HepG2 (cell line): Measurements from ENCODE around the gene NMRAL1. TPM values are rescaled to one million over a fixed set of nuclear protein-coding genes. Genes with fewer than 3 reads are reported as not detected.

Experiments
- ATRX ChIP-seq: sonication (generic); formaldehyde crosslinking; IDR thresholded peaks from 2 replicates; pipeline ENCODE4 v1.4.0; 2020; ENCODE audit warnings: missing genetic modification reagents, borderline replicate concordance
- DBP ChIP-seq: sonication (generic); formaldehyde crosslinking; IDR thresholded peaks from 2 replicates; pipeline ENCODE4 v1.4.0; 2020; ENCODE audit warnings: missing genetic modification reagents; ENCODE audit errors: not compliant biosample characterization
- HOXA3 ChIP-seq: sonication (generic); formaldehyde crosslinking; IDR thresholded peaks from 2 replicates; pipeline ENCODE4 v1.5.0; 2020; ENCODE audit warnings: missing genetic modification reagents
- MEIS1 ChIP-seq: sonication (generic); formaldehyde crosslinking; IDR thresholded peaks from 2 replicates; pipeline ENCODE4 v1.9.0; 2021; ENCODE audit warnings: mild to moderate bottlenecking, missing genetic modification reagents, moderate library complexity, borderline replicate concordance
- SAP130 ChIP-seq: IDR thresholded peaks from 2 replicates; pipeline ENCODE4 v1.6.1; 2016; ENCODE audit warnings: low read depth
- TBX3 ChIP-seq: fragments of 450-650 bp; IDR thresholded peaks from 2 replicates; pipeline ENCODE4 v1.6.1; 2017; ENCODE audit warnings: antibody characterized with exemption, mild to moderate bottlenecking, inconsistent platforms, borderline replicate concordance
- ZFP36L1 ChIP-seq: sonication (generic); formaldehyde crosslinking; IDR thresholded peaks from 2 replicates; pipeline ENCODE4 v1.8.0; 2022; ENCODE audit warnings: mild to moderate bottlenecking, missing genetic modification reagents, moderate library complexity
- ZFP62 ChIP-seq: sonication (generic); formaldehyde crosslinking; IDR thresholded peaks from 2 replicates; pipeline ENCODE4 v1.4.0; 2020; ENCODE audit warnings: missing genetic modification reagents
- ZFP90 ChIP-seq: sonication (generic); formaldehyde crosslinking; IDR thresholded peaks from 2 replicates; pipeline ENCODE4 v1.8.0; 2022; ENCODE audit warnings: missing genetic modification reagents, mild to moderate bottlenecking, inconsistent platforms, borderline replicate concordance
- ZNF383 ChIP-seq: sonication (generic); formaldehyde crosslinking; IDR thresholded peaks from 2 replicates; pipeline ENCODE4 v1.4.0; 2020; ENCODE audit warnings: missing genetic modification reagents, mild to moderate bottlenecking, borderline replicate concordance
- ZNF546 ChIP-seq: sonication (generic); formaldehyde crosslinking; conservative IDR thresholded peaks from 2 replicates; pipeline ENCODE4 v1.8.1; 2023; ENCODE audit warnings: mild to moderate bottlenecking, missing genetic modification reagents
- polyA plus RNA-seq, 8 experiments: library from polyadenylated mRNA; depleted of rRNA in 3 of 8; stranded (reverse) in 7 of 8; unstranded in 1 of 8; fragments of >200 nt; fragmentation: Illumina TruSeq in 4 of 8; extraction: Trizol in 4 of 8; gene quantifications; 2 replicates each; pipeline versions ENCODE4 v1.2.1 to v1.2.3, GENCODE V29; 2011 to 2016; ENCODE audit warnings: low read depth in 4 of 8, missing spikeins in 1 of 8, mixed read lengths in 1 of 8; ENCODE audit not compliant: insufficient read depth in 1 of 8
- total RNA-seq, 5 experiments: library from RNA; depleted of rRNA; stranded (reverse); fragments of >200 nt; fragmentation: Illumina TruSeq; extraction: Trizol; gene quantifications; 2 replicates each; pipeline ENCODE4 v1.2.3, GENCODE V29; 2016; ENCODE audit warnings: low read depth in 1 of 5
- TF ChIP-seq, protein P1 (sequence below): sonication (generic); formaldehyde crosslinking; IDR thresholded peaks from 2 replicates; pipeline ENCODE4 v1.5.0; 2020; ENCODE audit warnings: mild to moderate bottlenecking, missing genetic modification reagents
- TF ChIP-seq, protein P2 (sequence below): IDR thresholded peaks from 2 replicates; pipeline ENCODE4 v1.6.1; 2016; ENCODE audit warnings: low read depth, borderline replicate concordance
- TF ChIP-seq, protein P3 (sequence below), 2 experiments: fragments of 450-650 bp in 1 of 2; sonication (generic) in 1 of 2; formaldehyde crosslinking in 1 of 2; IDR thresholded peaks; 2 replicates each; pipeline versions ENCODE4 v1.6.1 to v1.8.0; 2016 to 2022; ENCODE audit warnings: antibody characterized with exemption in 1 of 2, mild to moderate bottlenecking in 1 of 2, missing genetic modification reagents in 1 of 2
- TF ChIP-seq, protein P4 (sequence below), 2 experiments: fragments of 450-650 bp in 1 of 2; sonication (generic) in 1 of 2; formaldehyde crosslinking; IDR thresholded peaks; 2 replicates each; pipeline versions ENCODE4 v1.5.0 to v1.8.0; 2020 to 2022; ENCODE audit warnings: mild to moderate bottlenecking in 1 of 2, missing genetic modification reagents in 1 of 2

NMRAL1 gene
- total and polyA plus RNA-seq, 2 of the 13 experiments (the other 11 are each of a cell fraction or from before 2014, with no cell fraction given), result 30.8 to 33.1 TPM

GRCh38 chr16:4425378-4426020 lies 48.9 kb downstream of the NMRAL1 start, which contains the start of gene DNAJA3 (continued):
- TF ChIP-seq, protein P1, sequence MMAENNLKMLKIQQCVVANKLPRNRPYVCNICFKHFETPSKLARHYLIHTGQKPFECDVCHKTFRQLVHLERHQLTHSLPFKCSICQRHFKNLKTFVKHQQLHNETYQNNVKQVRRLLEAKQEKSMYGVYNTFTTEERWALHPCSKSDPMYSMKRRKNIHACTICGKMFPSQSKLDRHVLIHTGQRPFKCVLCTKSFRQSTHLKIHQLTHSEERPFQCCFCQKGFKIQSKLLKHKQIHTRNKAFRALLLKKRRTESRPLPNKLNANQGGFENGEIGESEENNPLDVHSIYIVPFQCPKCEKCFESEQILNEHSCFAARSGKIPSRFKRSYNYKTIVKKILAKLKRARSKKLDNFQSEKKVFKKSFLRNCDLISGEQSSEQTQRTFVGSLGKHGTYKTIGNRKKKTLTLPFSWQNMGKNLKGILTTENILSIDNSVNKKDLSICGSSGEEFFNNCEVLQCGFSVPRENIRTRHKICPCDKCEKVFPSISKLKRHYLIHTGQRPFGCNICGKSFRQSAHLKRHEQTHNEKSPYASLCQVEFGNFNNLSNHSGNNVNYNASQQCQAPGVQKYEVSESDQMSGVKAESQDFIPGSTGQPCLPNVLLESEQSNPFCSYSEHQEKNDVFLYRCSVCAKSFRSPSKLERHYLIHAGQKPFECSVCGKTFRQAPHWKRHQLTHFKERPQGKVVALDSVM (CRISPR knock-in tag), result no peak
- TF ChIP-seq ZFP90 (no peak), DBP (CRISPR knock-in tag) (no peak), TBX3 (no peak), ZNF546 (CRISPR knock-in tag) (no peak), ATRX (CRISPR knock-in tag) (no peak), ZFP62 (no peak), HOXA3 (no peak), MEIS1 (CRISPR knock-in tag) (no peak), SAP130 (peak; percentile 66), ZFP36L1 (CRISPR knock-in tag) (no peak), ZNF383 (CRISPR knock-in tag) (no peak)
- TF ChIP-seq, protein P2, sequence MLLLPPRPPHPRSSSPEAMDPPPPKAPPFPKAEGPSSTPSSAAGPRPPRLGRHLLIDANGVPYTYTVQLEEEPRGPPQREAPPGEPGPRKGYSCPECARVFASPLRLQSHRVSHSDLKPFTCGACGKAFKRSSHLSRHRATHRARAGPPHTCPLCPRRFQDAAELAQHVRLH, result no peak
- TF ChIP-seq, protein P3, sequence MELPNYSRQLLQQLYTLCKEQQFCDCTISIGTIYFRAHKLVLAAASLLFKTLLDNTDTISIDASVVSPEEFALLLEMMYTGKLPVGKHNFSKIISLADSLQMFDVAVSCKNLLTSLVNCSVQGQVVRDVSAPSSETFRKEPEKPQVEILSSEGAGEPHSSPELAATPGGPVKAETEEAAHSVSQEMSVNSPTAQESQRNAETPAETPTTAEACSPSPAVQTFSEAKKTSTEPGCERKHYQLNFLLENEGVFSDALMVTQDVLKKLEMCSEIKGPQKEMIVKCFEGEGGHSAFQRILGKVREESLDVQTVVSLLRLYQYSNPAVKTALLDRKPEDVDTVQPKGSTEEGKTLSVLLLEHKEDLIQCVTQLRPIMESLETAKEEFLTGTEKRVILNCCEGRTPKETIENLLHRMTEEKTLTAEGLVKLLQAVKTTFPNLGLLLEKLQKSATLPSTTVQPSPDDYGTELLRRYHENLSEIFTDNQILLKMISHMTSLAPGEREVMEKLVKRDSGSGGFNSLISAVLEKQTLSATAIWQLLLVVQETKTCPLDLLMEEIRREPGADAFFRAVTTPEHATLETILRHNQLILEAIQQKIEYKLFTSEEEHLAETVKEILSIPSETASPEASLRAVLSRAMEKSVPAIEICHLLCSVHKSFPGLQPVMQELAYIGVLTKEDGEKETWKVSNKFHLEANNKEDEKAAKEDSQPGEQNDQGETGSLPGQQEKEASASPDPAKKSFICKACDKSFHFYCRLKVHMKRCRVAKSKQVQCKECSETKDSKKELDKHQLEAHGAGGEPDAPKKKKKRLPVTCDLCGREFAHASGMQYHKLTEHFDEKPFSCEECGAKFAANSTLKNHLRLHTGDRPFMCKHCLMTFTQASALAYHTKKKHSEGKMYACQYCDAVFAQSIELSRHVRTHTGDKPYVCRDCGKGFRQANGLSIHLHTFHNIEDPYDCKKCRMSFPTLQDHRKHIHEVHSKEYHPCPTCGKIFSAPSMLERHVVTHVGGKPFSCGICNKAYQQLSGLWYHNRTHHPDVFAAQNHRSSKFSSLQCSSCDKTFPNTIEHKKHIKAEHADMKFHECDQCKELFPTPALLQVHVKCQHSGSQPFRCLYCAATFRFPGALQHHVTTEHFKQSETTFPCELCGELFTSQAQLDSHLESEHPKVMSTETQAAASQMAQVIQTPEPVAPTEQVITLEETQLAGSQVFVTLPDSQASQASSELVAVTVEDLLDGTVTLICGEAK (IDR thresholded peaks at IDR 0.05), result no peak
- TF ChIP-seq, protein P3 (CRISPR knock-in tag; IDR thresholded peaks at IDR 0.05), result peak; percentile 35; the same call in 1 of the 2 replicates
- TF ChIP-seq, protein P4, sequence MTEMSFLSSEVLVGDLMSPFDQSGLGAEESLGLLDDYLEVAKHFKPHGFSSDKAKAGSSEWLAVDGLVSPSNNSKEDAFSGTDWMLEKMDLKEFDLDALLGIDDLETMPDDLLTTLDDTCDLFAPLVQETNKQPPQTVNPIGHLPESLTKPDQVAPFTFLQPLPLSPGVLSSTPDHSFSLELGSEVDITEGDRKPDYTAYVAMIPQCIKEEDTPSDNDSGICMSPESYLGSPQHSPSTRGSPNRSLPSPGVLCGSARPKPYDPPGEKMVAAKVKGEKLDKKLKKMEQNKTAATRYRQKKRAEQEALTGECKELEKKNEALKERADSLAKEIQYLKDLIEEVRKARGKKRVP (CRISPR knock-in tag; IDR thresholded peaks at IDR 0.05), result peak in 1 of 2 experiments; percentile 96; a peak in 2 of 4 replicates
